Right lung (tissue), 5 donors: ENCODE measurements around the gene LRMDA. TPM values are rescaled to one million over a fixed set of nuclear protein-coding genes. Genes with fewer than 3 reads are reported as not detected.
"Not testable (repeated sequence)": the region's sequence is repeated elsewhere in the genome, so short reads cannot be mapped to it uniquely, and the experiment has no call there.

Experiments
- DNase-seq, 2 donors: peaks; one replicate each; pipeline ENCODE4 v3.0.0-alpha.2; 2013
- polyA plus RNA-seq, 5 donors: library from polyadenylated mRNA; unstranded; fragments of 120-200 nt; gene quantifications; one replicate each; pipeline versions ENCODE4 v1.2.1 to v1.2.3, GENCODE V29; 2013; ENCODE audit warnings: inconsistent platforms in 1 of 5, low replicate concordance in 1 of 5; ENCODE audit not compliant: insufficient read length in 5 of 5, insufficient read depth in 1 of 5

The LRMDA gene
- polyA plus RNA-seq, 5 donors = 13.4 to 23.1 (median 19.1) TPM

- no peak for DNase-seq
These were observed 308.2 kb downstream of the LRMDA start for GRCh38 chr10:75739414-75740143.

- no peak for DNase-seq
These were observed 309.1 kb downstream of the LRMDA start for GRCh38 chr10:75740541-75740940.

GRCh38 chr10:75742355-75742754, 310.9 kb downstream of the LRMDA start:
- no peak for DNase-seq

GRCh38 chr10:75743291-75743778, 311.9 kb downstream of the LRMDA start:
- peak in 1 of 2 donors; percentile 54 for DNase-seq

GRCh38 chr10:75744261-75744660, 312.8 kb downstream of the LRMDA start:
- DNase-seq = no peak

GRCh38 chr10:75746356-75746755, 314.9 kb downstream of the LRMDA start:
- DNase-seq = no peak

GRCh38 chr10:75750093-75750875, 318.9 kb downstream of the LRMDA start:
- DNase-seq = not testable (repeated sequence)

GRCh38 chr10:75751232-75751631, 319.8 kb downstream of the LRMDA start:
- DNase-seq = no peak

GRCh38 chr10:75753621-75754020, 322.2 kb downstream of the LRMDA start:
- no peak for DNase-seq

GRCh38 chr10:75754096-75754831, 322.8 kb downstream of the LRMDA start:
- DNase-seq = no peak

- no peak for DNase-seq
These were observed 324.1 kb downstream of the LRMDA start for GRCh38 chr10:75755528-75755927.

GRCh38 chr10:75761289-75761688, 329.9 kb downstream of the LRMDA start:
- DNase-seq = no peak

- DNase-seq = no peak
These were observed 331.0 kb downstream of the LRMDA start for GRCh38 chr10:75762431-75762802.

- no peak for DNase-seq
These were observed 332.2 kb downstream of the LRMDA start for GRCh38 chr10:75763652-75764051.

GRCh38 chr10:75764974-75765788, 333.8 kb downstream of the LRMDA start:
- DNase-seq = no peak

- DNase-seq = no peak
These were observed 334.3 kb downstream of the LRMDA start for GRCh38 chr10:75765789-75766096.

- DNase-seq = no peak
These were observed 334.7 kb downstream of the LRMDA start for GRCh38 chr10:75766106-75766505.

- DNase-seq = not testable (repeated sequence)
These were observed 335.3 kb downstream of the LRMDA start for GRCh38 chr10:75766752-75767151.

GRCh38 chr10:75770626-75771081, 339.2 kb downstream of the LRMDA start:
- no peak for DNase-seq

GRCh38 chr10:75771606-75772005, 340.2 kb downstream of the LRMDA start:
- no peak for DNase-seq

- DNase-seq = peak in 1 of 2 donors; percentile 53
These were observed 340.9 kb downstream of the LRMDA start for GRCh38 chr10:75772153-75772887.
